H1 (cell line): Measurements from ENCODE around the gene RABEPK.

Source experiments
- CHD2 ChIP-seq: IDR thresholded peaks from 2 replicates; pipeline ENCODE4 v1.6.1; 2012; ENCODE audit warnings: low read length, improper control_type of control experiment
- POLR2AphosphoS5 ChIP-seq: IDR thresholded peaks from 2 replicates; pipeline ENCODE4 v1.6.1; 2011; ENCODE audit warnings: low read depth, low read length
- TF ChIP-seq, protein P1 (sequence below), 3 experiments: IDR thresholded peaks; 1 replicate in 2 of 3; 2 replicates in 1 of 3; pipeline versions ENCODE4 v1.5.1 to v1.6.1; 2011; ENCODE audit warnings: low read length in 3 of 3, mild to moderate bottlenecking in 3 of 3, inconsistent platforms in 2 of 3, low read depth in 1 of 3, moderate library complexity in 1 of 3; ENCODE audit not compliant: insufficient read depth in 1 of 3; ENCODE audit errors: control extremely low read depth in 1 of 3

DNA sequence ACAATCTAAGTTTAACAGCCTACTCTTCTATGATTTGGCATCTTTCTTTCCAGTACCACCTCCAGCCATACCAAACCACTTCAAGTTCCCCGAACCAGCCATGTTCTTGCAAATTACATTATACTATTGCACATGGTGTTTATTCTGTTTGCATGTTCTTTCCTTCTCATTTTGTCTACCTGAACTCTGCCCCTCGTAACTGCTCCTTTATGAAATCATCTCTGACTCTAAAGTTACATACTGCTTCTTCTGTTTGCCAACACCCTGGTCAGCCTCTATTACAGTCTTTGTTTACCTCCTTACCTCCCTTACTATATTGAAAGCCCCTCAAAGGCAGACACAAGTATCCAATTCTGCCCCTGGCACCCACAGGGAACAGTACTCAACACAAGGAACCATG, 16.8 kb upstream of the RABEPK start:
- no peak for TF ChIP-seq CHD2
- no peak for TF ChIP-seq POLR2AphosphoS5
- TF ChIP-seq, protein P1, sequence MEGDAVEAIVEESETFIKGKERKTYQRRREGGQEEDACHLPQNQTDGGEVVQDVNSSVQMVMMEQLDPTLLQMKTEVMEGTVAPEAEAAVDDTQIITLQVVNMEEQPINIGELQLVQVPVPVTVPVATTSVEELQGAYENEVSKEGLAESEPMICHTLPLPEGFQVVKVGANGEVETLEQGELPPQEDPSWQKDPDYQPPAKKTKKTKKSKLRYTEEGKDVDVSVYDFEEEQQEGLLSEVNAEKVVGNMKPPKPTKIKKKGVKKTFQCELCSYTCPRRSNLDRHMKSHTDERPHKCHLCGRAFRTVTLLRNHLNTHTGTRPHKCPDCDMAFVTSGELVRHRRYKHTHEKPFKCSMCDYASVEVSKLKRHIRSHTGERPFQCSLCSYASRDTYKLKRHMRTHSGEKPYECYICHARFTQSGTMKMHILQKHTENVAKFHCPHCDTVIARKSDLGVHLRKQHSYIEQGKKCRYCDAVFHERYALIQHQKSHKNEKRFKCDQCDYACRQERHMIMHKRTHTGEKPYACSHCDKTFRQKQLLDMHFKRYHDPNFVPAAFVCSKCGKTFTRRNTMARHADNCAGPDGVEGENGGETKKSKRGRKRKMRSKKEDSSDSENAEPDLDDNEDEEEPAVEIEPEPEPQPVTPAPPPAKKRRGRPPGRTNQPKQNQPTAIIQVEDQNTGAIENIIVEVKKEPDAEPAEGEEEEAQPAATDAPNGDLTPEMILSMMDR (IDR thresholded peaks at IDR 0.05; ENCODE audit: control extremely low read depth in 1 of 3, insufficient read depth in 1 of 3, low read depth in 1 of 3, low read length in 3 of 3): no peak
